Cardiac muscle cell (in vitro differentiated cells and primary cell): Measurements from ENCODE around the gene MACROH2A2. TPM values are rescaled to one million over a fixed set of nuclear protein-coding genes. Genes with fewer than 3 reads are reported as not detected.

Experiments
- DNase-seq, 2 donors: peaks; one replicate each; pipeline versions ENCODE4 v3.0.0 to v3.0.0-alpha.2; 2010 to 2017; ENCODE audit warnings: low read depth in 1 of 2, low spot score in 1 of 2
- H3K27ac ChIP-seq: fragments of 200-600 bp; sonication (generic); 2 replicates; pipeline ENCODE4 v1.5.1; 2016
- H3K27me3 ChIP-seq: fragments of 200-600 bp; sonication (generic); 2 replicates; pipeline ENCODE4 v1.6.0; 2016; ENCODE audit warnings: control low read depth
- H3K36me3 ChIP-seq: fragments of 200-600 bp; sonication (generic); 2 replicates; pipeline ENCODE4 v1.5.1; 2016; ENCODE audit warnings: control low read depth
- H3K4me1 ChIP-seq: fragments of 200-600 bp; sonication (generic); 2 replicates; pipeline ENCODE4 v1.8.1; 2017; ENCODE audit warnings: low read depth, mild to moderate bottlenecking, mixed run types
- H3K4me3 ChIP-seq: fragments of 200-600 bp; sonication (generic); 2 replicates; pipeline ENCODE4 v1.5.1; 2016; ENCODE audit warnings: mild to moderate bottlenecking
- H3K9me3 ChIP-seq: fragments of 200-600 bp; sonication (generic); 2 replicates; pipeline ENCODE4 v1.5.1; 2017; ENCODE audit warnings: low read depth, mild to moderate bottlenecking, control low read depth
- CTCF ChIP-seq: IDR thresholded peaks from 2 replicates; pipeline ENCODE4 v1.5.1; 2012; ENCODE audit warnings: low read depth, mild to moderate bottlenecking, low read length
- polyA plus RNA-seq: library from polyadenylated mRNA; unstranded; fragments of >200 nt; fragmentation: Nextera tagmentation; extraction: Ambion mirVana; gene quantifications from 2 replicates; pipeline ENCODE4 v1.2.1, GENCODE V29; 2016
- total RNA-seq: library from RNA; depleted of rRNA; stranded (reverse); fragments of >200 nt; gene quantifications from 2 replicates; pipeline ENCODE4 v1.2.3, GENCODE V29; 2016

The MACROH2A2 gene
- total RNA-seq (160 and 161 TPM in 2 replicates), polyA plus RNA-seq (130 and 142 TPM in 2 replicates)

GRCh38 chr10:70052462-70053217, at the start of gene MACROH2A2:
Gene MACROH2A2, plus strand, starts transcription at chr10:70052846. Its CDS starts 22,813 bp downstream, at chr10:70075659.
- peak within 1 kb of the TSS; percentile 93 for H3K27ac ChIP-seq
- TF ChIP-seq CTCF: peak; percentile 53
- H3K27me3 ChIP-seq: no peaks in the 10 kb centered on the region
- peak; percentile 78 to 85 for DNase-seq
- H3K4me1 ChIP-seq: peaks cover 21% of the 10 kb centered on the region
- H3K9me3 ChIP-seq: no peaks in the 10 kb centered on the region
- H3K36me3 ChIP-seq: no peaks in the 10 kb centered on the region
- H3K4me3 ChIP-seq: peak within 1 kb of the TSS; percentile 94

- Histone ChIP-seq H3K27me3 (no peaks in the 10 kb centered on the region), H3K36me3 (no peaks in the 10 kb centered on the region), H3K27ac (no peak overlapping the region), H3K4me3 (no peak overlapping the region), H3K9me3 (no peaks in the 10 kb centered on the region), H3K4me1 (no peaks in the 10 kb centered on the region)
- no peak for DNase-seq
- no peak for TF ChIP-seq CTCF
Measured at GRCh38 chr10:70007116-70007820, 45.4 kb upstream of the MACROH2A2 start.

- H3K27ac ChIP-seq: no peak overlapping the region
- DNase-seq: no peak
- H3K4me1 ChIP-seq: peaks cover 6% of the 10 kb centered on the region
- TF ChIP-seq CTCF: no peak
- H3K36me3 ChIP-seq: no peaks in the 10 kb centered on the region
- no peaks in the 10 kb centered on the region for H3K27me3 ChIP-seq
- no peaks in the 10 kb centered on the region for H3K9me3 ChIP-seq
- H3K4me3 ChIP-seq: no peak overlapping the region
Measured at GRCh38 chr10:70031215-70031614, 21.4 kb upstream of the MACROH2A2 start.

GRCh38 chr10:70032667-70033289, 19.9 kb upstream of the MACROH2A2 start:
- Histone ChIP-seq H3K4me3 (no peak overlapping the region), H3K9me3 (no peaks in the 10 kb centered on the region), H3K27me3 (no peaks in the 10 kb centered on the region), H3K27ac (no peak overlapping the region), H3K36me3 (no peaks in the 10 kb centered on the region), H3K4me1 (peaks cover 6% of the 10 kb centered on the region)
- TF ChIP-seq CTCF: no peak
- DNase-seq: no peak

- no peak overlapping the region for H3K27ac ChIP-seq
- no peak for TF ChIP-seq CTCF
- peak; percentile 3 to 17 for DNase-seq
- H3K4me1 ChIP-seq: peaks cover 6% of the 10 kb centered on the region
- no peak overlapping the region for H3K4me3 ChIP-seq
- no peaks in the 10 kb centered on the region for H3K36me3 ChIP-seq
- H3K9me3 ChIP-seq: no peaks in the 10 kb centered on the region
- H3K27me3 ChIP-seq: no peaks in the 10 kb centered on the region
Measured at GRCh38 chr10:70034232-70034631, 18.4 kb upstream of the MACROH2A2 start.
